CD4-positive, alpha-beta T cell treated with Interleukin-21 for 1 hour (primary cell): ENCODE data around the gene LRFN4.
A peak's percentile ranks its signal among the peaks of the same experiment; 100 is the strongest.

ENCODE experiments used
- DNase-seq: peaks from one replicate; pipeline ENCODE4 v3.0.0-alpha.2; 2020

LRFN4 gene

DNA sequence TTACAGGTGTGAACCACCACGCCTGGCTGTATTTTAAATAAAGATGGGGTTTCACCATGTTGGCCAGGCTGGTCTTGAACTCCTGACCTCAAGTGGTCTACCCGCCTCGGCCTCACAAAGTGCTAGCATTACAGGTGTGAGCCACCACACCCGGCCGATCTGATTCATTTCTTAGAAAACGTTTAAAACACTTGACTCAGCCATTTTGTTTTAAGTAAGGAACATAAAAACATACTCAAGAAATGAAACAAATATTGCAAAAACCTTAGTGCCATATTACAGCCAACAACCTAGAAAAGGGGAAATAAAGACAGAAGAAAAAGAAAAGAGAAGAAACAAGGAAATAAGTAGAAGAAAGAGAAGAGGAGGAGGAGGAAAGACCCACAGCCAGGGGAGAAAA, 17.4 kb downstream of the LRFN4 start:
- DNase-seq: no peak

DNA sequence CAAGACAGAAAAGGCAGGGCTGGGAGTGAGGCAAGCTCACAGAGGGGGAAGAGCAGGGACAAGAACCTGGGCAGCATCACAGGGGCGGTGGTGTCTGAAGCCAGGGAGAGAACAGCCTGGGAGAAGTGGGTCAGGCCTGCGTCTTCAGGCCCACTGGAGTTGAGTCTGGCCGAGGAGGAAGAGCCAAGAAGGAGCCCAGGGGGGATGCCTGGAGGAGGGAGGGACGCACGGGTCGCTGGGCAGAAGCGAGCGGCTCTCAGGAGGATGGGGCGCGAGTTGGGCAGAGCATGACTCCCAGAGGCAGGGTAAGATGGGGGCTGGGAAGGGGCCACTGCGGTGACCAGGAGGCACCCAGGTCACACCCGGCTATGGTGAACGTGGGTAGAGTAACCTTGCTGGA, 18.5 kb downstream of the LRFN4 start:
- DNase-seq: no peak

GRCh38 chr11:66877588-66878385, 20.9 kb downstream of the LRFN4 start:
- no peak for DNase-seq

GRCh38 chr11:66878474-66878873, 21.6 kb downstream of the LRFN4 start:
- DNase-seq: no peak

DNA sequence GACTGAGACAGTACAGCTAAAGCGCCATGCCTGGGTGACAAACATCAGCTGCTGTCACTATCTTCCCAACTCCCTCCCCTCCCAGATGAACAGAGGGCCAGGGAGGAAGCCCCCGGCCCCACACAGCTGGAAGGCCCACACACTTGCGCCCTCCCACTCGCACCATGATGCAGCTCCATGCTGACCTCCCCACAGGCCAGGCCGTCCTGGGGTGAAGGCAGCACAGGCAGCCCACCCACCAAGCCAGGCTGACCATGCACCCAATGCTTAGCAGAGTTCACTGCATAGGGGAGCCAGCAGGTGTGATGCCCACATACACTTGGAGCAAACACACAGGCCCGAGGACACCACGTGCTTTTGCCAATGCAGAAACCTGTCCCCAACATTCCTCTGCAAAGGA, 22.1 kb downstream of the LRFN4 start:
- no peak for DNase-seq

- DNase-seq: no peak
These were observed 22.7 kb downstream of the LRFN4 start for GRCh38 chr11:66879583-66879982.

- DNase-seq: no peak
These were observed 23.1 kb downstream of the LRFN4 start for GRCh38 chr11:66879999-66880398.

- no peak for DNase-seq
These were observed 23.9 kb downstream of the LRFN4 start for GRCh38 chr11:66880496-66881450.

DNA sequence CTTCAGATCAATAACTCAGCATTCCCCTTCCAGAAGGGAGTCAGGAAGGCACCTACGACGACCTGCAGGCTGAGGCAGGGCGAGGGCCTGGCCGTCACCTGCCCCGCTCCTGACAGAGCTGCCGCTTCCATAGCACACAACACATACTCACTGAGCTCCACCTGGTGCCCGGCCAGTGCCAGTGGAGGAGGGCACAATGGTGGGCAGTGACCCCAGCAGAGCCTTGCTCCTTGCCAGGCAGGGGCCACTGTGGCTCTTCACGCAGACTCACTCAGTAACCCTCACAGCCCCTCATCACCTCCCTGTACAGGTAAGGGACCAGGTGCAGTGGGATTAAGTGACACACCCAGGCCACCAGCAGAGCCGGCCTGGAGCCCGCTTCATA, 24.6 kb downstream of the LRFN4 start:
- no peak for DNase-seq

DNA sequence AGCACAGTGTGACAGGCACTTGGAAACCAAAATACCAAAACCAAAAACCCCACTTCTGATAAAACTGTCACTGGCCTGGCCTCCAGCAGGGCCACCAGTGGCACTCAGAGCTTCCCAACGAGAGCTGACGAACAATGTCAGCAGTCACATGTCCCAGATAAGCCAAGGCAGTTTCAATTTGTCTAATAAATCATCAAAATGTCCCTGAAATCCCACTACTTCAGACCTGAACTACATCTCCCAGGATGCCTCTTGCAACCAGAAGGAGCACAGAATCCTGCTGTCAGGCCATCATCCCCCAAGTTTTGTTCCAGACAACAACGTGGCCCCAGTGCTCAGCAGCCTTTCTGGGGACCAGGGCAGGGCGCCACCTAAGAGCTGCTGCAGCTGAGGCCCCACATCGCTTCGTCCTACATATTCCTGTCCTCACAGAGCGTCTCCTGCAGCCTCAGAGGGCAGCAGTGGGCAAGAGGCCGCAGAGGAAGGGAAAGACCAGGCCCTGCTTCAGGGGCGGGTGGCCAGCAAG, 25.1 kb downstream of the LRFN4 start:
- DNase-seq: no peak

GRCh38 chr11:66882561-66883015, 25.7 kb downstream of the LRFN4 start:
- no peak for DNase-seq

DNA sequence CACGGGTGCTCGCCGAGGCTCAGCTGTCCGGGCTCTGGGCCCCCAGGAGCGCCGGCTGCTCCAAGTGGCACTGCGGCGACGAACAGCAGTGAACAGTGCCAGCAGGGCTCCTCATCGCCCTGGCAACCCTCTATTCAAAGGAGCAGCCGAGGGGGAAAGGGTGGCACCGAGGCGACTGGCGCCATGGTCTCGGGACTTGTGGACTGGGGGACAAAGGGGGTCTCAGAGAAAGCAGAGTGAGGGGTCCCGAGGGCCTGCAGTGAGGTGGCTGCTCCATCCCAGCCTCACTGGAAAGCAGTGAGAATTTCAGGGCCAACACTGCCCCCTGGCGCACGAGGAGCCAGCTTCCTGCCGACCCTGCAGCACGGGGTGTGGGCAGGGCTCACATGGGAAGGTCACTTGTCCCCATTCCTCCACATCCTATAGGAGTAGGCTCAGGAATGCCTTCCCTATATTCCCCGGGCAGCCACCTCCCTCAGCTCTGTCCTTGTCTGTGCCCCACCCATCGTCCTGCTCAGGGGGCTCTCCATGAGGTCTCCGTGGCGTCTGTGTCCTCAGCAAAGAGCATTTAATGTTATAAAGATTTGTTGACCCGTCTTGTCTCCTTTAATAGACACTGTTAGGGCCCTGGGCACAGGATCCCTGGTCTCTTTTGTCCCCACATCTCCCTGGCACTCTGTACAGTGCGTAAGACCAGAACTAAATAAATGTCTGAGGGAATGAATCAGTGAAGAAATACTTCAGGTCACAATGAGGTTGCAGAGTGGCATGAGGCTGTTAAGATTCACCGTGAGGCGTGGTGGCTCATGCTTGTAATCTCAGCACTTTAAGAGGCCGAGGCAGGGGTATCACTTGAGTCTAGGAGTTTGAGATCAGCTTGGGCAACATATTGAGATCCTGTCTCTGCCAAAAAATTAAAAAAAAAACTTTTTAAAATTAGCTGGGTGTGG, 26.4 kb downstream of the LRFN4 start:
- peak; percentile 53 for DNase-seq

DNA sequence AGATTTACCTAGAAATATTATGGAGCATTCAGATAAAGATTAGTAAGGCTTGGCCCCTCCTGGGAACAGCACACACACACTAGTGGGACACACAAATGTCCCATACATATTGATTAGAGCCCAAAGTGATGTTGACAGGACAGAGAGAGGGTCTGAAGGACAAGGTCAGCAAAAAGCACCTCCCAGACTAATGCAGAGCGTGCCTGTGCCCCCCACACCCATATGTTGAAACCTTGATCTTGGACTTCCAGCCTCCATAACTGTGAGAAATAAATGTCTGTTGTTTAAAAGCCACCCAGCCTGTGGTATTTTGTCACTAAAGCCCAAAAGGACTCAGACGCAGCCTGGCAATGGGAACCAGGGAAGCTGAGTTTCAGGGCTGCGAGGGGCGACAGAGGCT, 27.6 kb downstream of the LRFN4 start:
- no peak for DNase-seq

DNA sequence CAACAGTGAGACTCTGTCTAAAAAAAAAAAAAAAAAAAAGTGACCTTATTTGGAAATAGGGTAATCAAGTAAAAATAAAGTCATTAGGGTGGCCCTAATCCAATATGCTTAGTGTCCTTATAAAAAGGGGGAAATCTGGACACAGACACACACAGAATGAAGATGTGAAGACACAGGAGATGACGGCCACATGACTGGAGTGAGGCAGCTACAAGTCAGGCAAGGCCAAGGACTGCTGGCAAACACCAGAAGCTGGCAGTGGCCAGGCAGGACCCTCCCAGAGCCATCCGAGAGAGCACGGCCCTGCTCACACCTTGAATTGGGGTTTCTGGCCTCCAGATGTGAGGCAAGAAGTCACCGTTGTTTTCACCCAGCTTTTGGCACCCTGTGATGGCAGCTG, 28.6 kb downstream of the LRFN4 start:
- no peak for DNase-seq

DNA sequence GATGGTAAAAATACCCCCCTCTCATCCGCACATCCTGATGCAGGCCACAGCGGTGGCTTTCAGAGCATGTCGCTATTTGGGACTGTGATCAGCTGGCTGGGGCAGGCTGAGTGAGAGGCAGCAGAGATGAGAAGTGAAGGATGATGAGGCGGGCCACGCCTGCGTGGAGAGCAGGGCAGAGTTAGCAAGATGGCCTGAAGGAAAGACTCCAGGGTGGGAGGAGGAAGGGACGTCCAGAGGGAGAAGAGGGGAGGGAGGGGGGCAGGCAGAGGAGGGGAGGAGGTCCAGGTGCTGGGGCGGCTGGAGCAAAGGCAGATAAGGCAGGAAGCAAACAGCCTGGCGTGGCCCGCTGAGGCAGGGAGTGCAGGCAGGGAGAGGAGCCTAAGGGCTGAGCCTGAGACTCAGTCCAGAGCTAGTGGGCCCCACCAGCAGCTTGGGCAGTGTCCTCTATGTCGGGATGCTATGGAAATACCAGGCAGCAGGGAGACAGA, 29.1 kb downstream of the LRFN4 start:
- no peak for DNase-seq

GRCh38 chr11:66886671-66887221, 29.9 kb downstream of the LRFN4 start:
- no peak for DNase-seq

- DNase-seq: no peak
These were observed 30.7 kb downstream of the LRFN4 start for GRCh38 chr11:66887526-66887925.

DNA sequence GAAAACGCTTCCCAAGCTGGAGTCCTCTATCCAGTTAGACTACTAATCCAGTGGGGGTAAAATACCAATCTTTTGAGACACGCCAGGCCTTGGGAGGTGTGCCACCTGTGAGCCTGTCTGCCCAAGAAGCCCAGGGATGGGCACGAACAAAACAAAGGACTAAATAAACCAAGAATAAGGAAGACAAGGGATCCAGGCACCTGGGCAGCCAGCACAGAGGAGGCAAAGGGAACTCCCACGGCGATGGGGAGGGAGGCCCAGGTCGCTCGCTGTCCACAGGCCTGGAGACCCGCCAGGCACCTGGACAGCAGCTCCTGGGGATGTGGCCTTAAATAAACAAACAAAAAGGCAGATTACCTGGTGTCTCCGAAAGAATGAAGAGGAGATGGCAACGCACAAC, 31.4 kb downstream of the LRFN4 start:
- no peak for DNase-seq

GRCh38 chr11:66889960-66890359, 33.1 kb downstream of the LRFN4 start:
- DNase-seq: no peak

DNA sequence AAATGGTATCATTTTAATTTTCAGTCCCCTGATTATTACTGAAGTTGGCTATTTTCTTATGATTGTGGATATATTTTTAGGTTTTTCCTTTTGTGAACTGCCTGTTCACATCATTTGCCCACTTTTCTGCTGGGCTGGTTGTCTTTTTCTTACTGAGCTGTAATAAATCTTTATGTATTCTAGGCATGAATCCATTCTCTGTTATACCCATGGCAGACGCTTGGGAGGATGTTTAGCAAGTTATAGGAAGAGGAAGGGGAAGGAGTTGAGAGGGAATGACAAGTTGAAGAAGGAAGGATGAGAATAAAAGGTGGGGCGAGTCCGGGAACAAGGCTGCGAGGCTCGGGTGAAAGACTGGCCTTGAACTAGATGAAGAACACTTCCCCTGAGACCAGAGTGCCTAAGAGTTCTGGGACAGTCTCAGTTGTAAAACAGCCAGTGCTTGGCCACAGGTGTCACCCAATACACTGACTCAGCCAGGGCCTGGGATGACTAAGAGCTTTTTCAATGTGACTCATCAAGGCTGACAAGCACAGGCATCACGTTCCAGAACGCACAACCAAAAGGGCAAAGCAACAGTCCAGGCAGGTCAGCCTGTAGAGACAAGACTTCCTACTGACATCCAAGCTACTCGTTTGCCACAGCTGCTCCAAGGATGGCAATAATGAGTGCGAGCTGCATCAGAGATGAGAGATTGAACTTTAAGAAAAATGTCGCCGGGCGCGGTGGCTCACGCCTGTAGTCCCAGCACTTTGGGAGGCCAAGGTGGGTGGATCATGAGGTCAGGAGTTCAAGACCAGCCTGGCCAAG, 35.2 kb downstream of the LRFN4 start:
- no peak for DNase-seq

- no peak for DNase-seq
These were observed 36.0 kb downstream of the LRFN4 start for GRCh38 chr11:66892911-66893310.
